ENCODE data around the gene CDRT4. TPM values are rescaled to one million over a fixed set of nuclear protein-coding genes. Genes with fewer than 3 reads are reported as not detected.

The CDRT4 gene
- polyA plus RNA-seq, 2 of the 4 experiments (the other 2 are of a cell fraction), result 0.58 to 5.4 TPM

- Histone ChIP-seq H3K4me1 (no peaks in the 10 kb centered on the region), H3K9me3 (no peaks in the 10 kb centered on the region), H3K4me3 (no peak overlapping the region), H3K4me2 (no peak overlapping the region), H3K27ac (no peak overlapping the region)
- no peak for ATAC-seq
- CTCF ChIA-PET, result interaction anchor here (0.6 to 1.4 kb wide), 4 partner anchors 10 to 146 kb away, joined by 3 to 4 read pairs (median 3); no protein-coding TSS in a partner anchor
- POLR2A ChIA-PET, result no interaction called here
- 78% methylated on average over 20 of the region's 20 CpGs for WGBS (ENCODE audit: missing lambda C conversion rate)
- FAIRE-seq, result no peak
- no peak for DNase-seq (ENCODE audit: low read depth in 1 of 2, low spot score in 1 of 2)
- no peak for TF ChIP-seq USF2 (IDR thresholded peaks at IDR 0.05)
Observed at GRCh38 chr17:15404106-15405057, 63.0 kb downstream of the CDRT4 start.

DNA sequence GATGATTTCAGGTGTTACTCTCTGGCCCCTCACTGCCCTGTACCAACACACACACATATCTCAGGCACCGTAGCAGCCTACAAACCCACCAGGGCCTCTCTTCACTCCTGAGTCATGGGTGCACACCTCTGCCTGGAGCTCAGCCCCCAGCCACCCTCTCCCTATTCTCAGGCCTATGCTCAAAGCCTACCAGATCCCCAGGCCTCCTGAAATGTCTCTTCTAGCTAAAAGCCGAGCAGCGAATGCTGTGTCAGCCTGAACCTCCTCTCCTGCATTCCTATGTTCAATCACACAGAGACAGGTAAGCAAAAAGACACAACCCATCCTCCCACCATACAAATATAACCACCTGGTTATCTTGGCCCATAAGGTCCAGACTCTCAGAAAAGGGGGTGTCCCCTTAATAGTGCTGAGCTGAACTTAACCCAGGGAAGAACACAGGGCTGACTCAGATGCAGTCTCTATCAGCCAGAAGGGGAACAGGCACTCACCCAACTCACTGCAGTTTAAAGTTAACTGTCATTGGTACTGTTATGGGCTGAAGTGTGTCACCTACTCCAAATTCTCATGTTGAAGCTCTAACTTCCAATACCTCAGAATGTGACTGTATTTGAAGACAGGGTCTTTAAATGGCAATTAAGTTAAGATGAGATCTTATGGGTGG lies 64.0 kb downstream of the CDRT4 start:
- Histone ChIP-seq H3K4me2 (no peak overlapping the region), H3K27ac (no peak overlapping the region), H3K4me3 (no peak overlapping the region), H3K9me3 (no peaks in the 10 kb centered on the region), H3K4me1 (peaks cover 8% of the 10 kb centered on the region; the same call in 1 of the 3 replicates)
- no peak for DNase-seq (ENCODE audit: low read depth in 1 of 2, low spot score in 1 of 2)
- TF ChIP-seq ZSCAN20 (CRISPR knock-in tag; IDR thresholded peaks at IDR 0.05), result no peak
- TF ChIP-seq FOSB (CRISPR knock-in tag; IDR thresholded peaks at IDR 0.05), result no peak
- no peak for TF ChIP-seq GATA3 (IDR thresholded peaks at IDR 0.05; ENCODE audit: borderline replicate concordance)
- no peak for TF ChIP-seq FOSL2 (IDR thresholded peaks at IDR 0.05)
- TF ChIP-seq FOSL2 (CRISPR knock-in tag; IDR thresholded peaks at IDR 0.05), result no peak
- no peak for TF ChIP-seq EHMT2 (IDR thresholded peaks at IDR 0.05; ENCODE audit: low read depth)
- no peak for TF ChIP-seq CHD2 (IDR thresholded peaks at IDR 0.05; ENCODE audit: low read length, partially characterized antibody)
- no peak for TF ChIP-seq FOXS1 (CRISPR knock-in tag; IDR thresholded peaks at IDR 0.05)
- TF ChIP-seq HEYL (CRISPR knock-in tag; IDR thresholded peaks at IDR 0.05), result no peak
- TF ChIP-seq CEBPB (IDR thresholded peaks at IDR 0.05), result no peak
- no peak for TF ChIP-seq RNF2 (IDR thresholded peaks at IDR 0.05; ENCODE audit: borderline replicate concordance, low read depth)
- TF ChIP-seq POLR2A (IDR thresholded peaks at IDR 0.05; ENCODE audit: low read length), result no peak
- TF ChIP-seq, protein P1, sequence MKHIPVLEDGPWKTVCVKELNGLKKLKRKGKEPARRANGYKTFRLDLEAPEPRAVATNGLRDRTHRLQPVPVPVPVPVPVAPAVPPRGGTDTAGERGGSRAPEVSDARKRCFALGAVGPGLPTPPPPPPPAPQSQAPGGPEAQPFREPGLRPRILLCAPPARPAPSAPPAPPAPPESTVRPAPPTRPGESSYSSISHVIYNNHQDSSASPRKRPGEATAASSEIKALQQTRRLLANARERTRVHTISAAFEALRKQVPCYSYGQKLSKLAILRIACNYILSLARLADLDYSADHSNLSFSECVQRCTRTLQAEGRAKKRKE (CRISPR knock-in tag; IDR thresholded peaks at IDR 0.05; ENCODE audit: low read depth), result no peak
- TF ChIP-seq MAZ (IDR thresholded peaks at IDR 0.05; ENCODE audit: borderline replicate concordance, low read depth, low read length), result no peak
- ChIA-PET CTCF (interaction anchor here (0.6 to 1.4 kb wide), 6 partner anchors 8 to 145 kb away, joined by 3 to 4 read pairs (median 3); no protein-coding TSS in a partner anchor), POLR2A (no interaction called here)
- no peak for ATAC-seq
- WGBS (ENCODE audit: missing lambda C conversion rate), result 64% methylated on average over 3 of the region's 3 CpGs
- FAIRE-seq, result no peak

DNA sequence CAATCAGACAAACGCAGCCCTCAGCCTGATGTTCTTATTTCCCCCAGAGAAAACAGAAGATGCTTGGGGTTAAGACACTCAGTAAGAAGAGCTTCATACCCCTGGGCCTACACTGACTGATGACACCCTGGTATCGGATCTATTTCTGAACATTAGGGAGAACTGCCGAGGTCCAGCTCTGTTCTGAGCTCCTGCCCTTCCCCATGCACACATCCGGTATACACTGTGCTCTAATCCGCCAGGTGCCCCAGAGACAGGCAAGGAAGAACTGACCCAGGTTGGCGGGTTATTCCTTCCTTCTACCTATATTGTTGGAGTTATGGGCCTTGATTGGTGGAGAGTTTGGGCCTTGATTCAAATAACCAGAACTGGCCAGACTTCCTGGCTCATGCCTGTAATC lies 68.0 kb downstream of the CDRT4 start:
- TF ChIP-seq NPAS2 (CRISPR knock-in tag; IDR thresholded peaks at IDR 0.05; ENCODE audit: borderline replicate concordance) (no peak), MYC (IDR thresholded peaks at IDR 0.05; ENCODE audit: borderline replicate concordance, low read length) (no peak), FOSL2 (IDR thresholded peaks at IDR 0.05) (no peak), FOSL2 (CRISPR knock-in tag; IDR thresholded peaks at IDR 0.05) (no peak), PHF8 (IDR thresholded peaks at IDR 0.05; ENCODE audit: borderline replicate concordance, low read depth) (no peak), CBX8 (IDR thresholded peaks at IDR 0.05) (no peak), ZFP36 (IDR thresholded peaks at IDR 0.05; ENCODE audit: borderline replicate concordance, partially characterized antibody) (no peak), MAFK (IDR thresholded peaks at IDR 0.05; ENCODE audit: partially characterized antibody) (no peak), CBX2 (IDR thresholded peaks at IDR 0.05; ENCODE audit: borderline replicate concordance, low read depth) (no peak), ZNF302 (CRISPR knock-in tag; IDR thresholded peaks at IDR 0.05) (no peak), SREBF2 (IDR thresholded peaks at IDR 0.05) (no peak), CTCF (IDR thresholded peaks at IDR 0.05) (no peak), HEYL (CRISPR knock-in tag; IDR thresholded peaks at IDR 0.05) (no peak)
- TF ChIP-seq, protein P2, sequence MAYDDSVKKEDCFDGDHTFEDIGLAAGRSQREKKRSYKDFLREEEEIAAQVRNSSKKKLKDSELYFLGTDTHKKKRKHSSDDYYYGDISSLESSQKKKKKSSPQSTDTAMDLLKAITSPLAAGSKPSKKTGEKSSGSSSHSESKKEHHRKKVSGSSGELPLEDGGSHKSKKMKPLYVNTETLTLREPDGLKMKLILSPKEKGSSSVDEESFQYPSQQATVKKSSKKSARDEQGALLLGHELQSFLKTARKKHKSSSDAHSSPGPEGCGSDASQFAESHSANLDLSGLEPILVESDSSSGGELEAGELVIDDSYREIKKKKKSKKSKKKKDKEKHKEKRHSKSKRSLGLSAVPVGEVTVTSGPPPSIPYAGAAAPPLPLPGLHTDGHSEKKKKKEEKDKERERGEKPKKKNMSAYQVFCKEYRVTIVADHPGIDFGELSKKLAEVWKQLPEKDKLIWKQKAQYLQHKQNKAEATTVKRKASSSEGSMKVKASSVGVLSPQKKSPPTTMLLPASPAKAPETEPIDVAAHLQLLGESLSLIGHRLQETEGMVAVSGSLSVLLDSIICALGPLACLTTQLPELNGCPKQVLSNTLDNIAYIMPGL (CRISPR knock-in tag; IDR thresholded peaks at IDR 0.05; ENCODE audit: borderline replicate concordance), result no peak
- ChIA-PET POLR2A (no interaction called here), CTCF (interaction anchor here (0.8 to 1.5 kb wide), 5 partner anchors 19 to 143 kb away, joined by 3 to 6 read pairs (median 5); no protein-coding TSS in a partner anchor)
- no peak for FAIRE-seq
- H3K4me3 ChIP-seq, result no peak overlapping the region
- no peak overlapping the region for H3K4me2 ChIP-seq
- 90% methylated on average over 6 of the region's 6 CpGs for WGBS (ENCODE audit: missing lambda C conversion rate)
- H3K4me1 ChIP-seq, result peaks cover 10% of the 10 kb centered on the region; the same call in 1 of the 3 replicates
- no peak for DNase-seq (ENCODE audit: low read depth in 1 of 2, low spot score in 1 of 2)
- H3K27ac ChIP-seq, result no peak overlapping the region
- ATAC-seq, result no peak; a peak in 1 of 6 replicates
- no peaks in the 10 kb centered on the region for H3K9me3 ChIP-seq

Data from A549 (cell line).